Ovary (tissue), 3 donors: ENCODE data around the gene PACSIN2.
"Not testable (repeated sequence)": the region's sequence is repeated elsewhere in the genome, so short reads cannot be mapped to it uniquely, and the experiment has no call there.

ENCODE experiments used
- EP300 ChIP-seq: sonication (generic); formaldehyde crosslinking; IDR thresholded peaks from one replicate; pipeline ENCODE4 v1.6.1; 2017; ENCODE audit warnings: antibody characterized with exemption
- POLR2A ChIP-seq: fragments of 450-650 bp; IDR thresholded peaks from one replicate; pipeline ENCODE4 v1.6.1; 2017; ENCODE audit warnings: antibody characterized with exemption, mild to moderate bottlenecking, moderate library complexity
- TF ChIP-seq, protein P1 (sequence below), 3 donors: fragments of 450-650 bp in 2 of 3; fragments of 200-600 bp in 1 of 3; IDR thresholded peaks; one replicate each; pipeline versions ENCODE4 v1.5.1 to v1.8.0; 2016 to 2022; ENCODE audit warnings: antibody characterized with exemption in 3 of 3, mild to moderate bottlenecking in 1 of 3
- donor health status: DM: no; HTN: no; CAD: no.

DNA sequence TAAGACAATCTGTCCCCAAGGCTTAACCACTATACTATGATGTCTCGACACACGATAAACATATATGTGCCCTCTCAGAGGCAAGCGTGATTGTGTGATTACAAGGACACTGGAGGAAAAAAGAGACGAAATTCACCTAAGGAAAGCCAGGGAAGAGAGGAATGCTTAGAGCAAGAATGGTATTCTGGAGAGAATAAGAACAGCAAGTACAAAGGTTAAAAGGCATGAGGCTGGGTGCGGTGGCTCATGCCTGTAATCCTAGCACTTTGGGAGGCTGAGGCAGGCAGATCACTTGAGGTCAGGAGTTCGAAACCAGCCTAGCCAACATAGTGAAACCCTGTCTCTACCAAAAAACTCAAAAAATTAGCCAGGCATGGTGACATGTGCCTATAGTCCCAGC is 61.2 kb downstream of the PACSIN2 start:
- TF ChIP-seq, protein P1, sequence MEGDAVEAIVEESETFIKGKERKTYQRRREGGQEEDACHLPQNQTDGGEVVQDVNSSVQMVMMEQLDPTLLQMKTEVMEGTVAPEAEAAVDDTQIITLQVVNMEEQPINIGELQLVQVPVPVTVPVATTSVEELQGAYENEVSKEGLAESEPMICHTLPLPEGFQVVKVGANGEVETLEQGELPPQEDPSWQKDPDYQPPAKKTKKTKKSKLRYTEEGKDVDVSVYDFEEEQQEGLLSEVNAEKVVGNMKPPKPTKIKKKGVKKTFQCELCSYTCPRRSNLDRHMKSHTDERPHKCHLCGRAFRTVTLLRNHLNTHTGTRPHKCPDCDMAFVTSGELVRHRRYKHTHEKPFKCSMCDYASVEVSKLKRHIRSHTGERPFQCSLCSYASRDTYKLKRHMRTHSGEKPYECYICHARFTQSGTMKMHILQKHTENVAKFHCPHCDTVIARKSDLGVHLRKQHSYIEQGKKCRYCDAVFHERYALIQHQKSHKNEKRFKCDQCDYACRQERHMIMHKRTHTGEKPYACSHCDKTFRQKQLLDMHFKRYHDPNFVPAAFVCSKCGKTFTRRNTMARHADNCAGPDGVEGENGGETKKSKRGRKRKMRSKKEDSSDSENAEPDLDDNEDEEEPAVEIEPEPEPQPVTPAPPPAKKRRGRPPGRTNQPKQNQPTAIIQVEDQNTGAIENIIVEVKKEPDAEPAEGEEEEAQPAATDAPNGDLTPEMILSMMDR (IDR thresholded peaks at IDR 0.05) = not testable (repeated sequence)
- TF ChIP-seq POLR2A, EP300: not testable (repeated sequence)
